Activated CD8-positive, alpha-beta memory T cell treated with anti-CD3 and anti-CD28 coated beads, Interleukin-2, amount 50 U/mL, for 1 hour (primary cell): ENCODE measurements around the gene KYAT1.
"Not testable (repeated sequence)": the region's sequence is repeated elsewhere in the genome, so short reads cannot be mapped to it uniquely, and the experiment has no call there.

Experiments used
- DNase-seq: peaks from one replicate; pipeline ENCODE4 v3.0.0-alpha.2; 2020; ENCODE audit errors: extremely low read depth

KYAT1 gene

DNA sequence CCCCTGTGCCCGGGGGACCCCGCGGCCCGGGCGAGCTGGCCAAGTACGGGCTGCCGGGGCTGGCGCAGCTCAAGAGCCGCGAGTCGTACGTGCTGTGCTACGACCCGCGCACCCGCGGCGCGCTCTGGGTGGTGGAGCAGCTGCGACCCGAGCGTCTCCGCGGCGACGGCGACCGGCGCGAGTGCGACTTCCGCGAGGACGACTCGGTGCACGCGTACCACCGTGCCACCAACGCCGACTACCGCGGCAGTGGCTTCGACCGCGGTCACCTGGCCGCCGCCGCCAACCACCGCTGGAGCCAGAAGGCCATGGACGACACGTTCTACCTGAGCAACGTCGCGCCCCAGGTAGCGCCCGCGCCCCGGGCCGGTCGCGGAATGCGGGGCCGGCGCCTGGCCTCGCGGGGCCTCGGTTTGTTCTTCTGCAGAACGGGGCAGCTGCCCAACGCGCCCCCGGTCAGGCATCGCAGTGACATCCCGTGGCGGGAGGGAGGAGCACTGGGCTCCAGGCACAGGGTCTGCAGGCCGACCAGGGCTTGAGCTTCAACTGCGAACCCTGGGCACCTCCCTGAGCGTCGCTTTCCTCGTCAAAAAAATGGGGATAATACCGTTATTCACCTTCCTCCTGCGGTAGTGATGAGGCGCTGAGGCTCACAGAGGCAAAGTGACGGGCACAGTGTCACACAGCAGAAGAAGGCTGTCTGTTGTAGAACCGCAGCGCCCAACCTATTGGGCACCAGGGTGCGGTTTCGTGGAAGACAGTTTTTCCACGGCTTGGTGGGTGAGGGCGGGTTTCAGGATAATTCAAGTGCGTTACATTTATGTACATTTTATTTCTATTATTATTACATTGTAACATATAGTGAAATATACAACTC lies 62.7 kb downstream of the KYAT1 start:
- DNase-seq = no peak

- peak; percentile 85 for DNase-seq
Measured at GRCh38 chr9:128818099-128818838, 63.5 kb downstream of the KYAT1 start, which contains the start of gene ENDOG. Gene ENDOG (plus strand): TSS chr9:128818500. CDS start chr9:128818685, 185 bp downstream.

GRCh38 chr9:128810873-128811272 lies 70.9 kb downstream of the KYAT1 start:
- DNase-seq = no peak

- no peak for DNase-seq
Measured at GRCh38 chr9:128809831-128810230, 71.9 kb downstream of the KYAT1 start.

DNA sequence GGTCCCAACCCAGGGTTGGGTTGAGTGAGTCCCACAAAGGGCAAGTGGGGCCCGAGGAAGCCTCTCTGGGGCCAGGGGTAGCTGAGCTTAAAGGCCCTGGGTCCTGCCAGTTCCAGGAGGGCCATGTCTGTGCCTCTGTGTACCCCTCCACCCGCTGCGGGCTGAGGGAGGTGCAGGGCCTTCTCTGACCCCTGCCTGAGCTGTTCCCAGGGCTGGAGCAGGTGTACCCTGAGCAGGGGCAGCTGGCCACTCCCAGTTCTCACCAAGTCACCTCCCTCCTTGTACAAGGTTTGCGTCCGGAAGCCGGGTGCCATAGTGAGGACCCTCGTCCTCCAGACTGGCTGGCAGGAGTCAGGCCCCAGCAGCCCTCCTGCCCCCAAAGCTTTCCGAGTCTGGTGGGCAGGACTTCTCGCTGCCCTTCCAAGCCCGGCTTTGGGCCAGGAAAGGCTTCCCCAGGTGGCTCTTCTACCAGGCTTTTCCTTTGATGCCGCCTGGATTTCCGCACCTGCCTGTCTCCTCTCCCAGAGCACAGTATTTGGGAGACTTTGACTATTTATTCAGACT lies 72.6 kb downstream of the KYAT1 start:
- no peak for DNase-seq

- no peak for DNase-seq
Measured at GRCh38 chr9:128808543-128808942, 73.2 kb downstream of the KYAT1 start.

- DNase-seq = no peak
Measured at GRCh38 chr9:128807827-128808226, 73.9 kb downstream of the KYAT1 start.

- DNase-seq = no peak
Measured at GRCh38 chr9:128805661-128806060, 76.1 kb downstream of the KYAT1 start.

- no peak for DNase-seq
Measured at GRCh38 chr9:128802482-128802881, 79.3 kb downstream of the KYAT1 start.

- DNase-seq = no peak
Measured at GRCh38 chr9:128800061-128800460, 81.7 kb downstream of the KYAT1 start.

DNA sequence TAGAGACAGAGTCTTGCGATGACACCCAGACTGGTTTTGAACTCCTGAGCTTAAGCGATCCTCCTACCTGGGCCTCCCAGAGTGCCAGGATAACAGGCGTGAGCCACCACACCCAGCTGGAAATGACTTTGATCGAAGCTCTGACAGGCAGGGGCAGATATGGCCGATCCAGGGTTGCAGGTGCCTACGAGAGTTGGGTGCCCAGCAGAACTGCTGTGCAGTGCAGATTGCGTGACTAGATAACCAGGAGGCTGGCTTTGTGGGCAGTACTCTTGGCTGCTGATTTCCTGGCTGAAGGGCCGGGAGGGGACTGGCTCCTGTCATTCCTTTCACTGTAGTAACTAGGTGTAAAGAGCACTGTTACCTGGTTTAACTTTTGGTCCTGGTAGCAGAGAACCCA lies 82.9 kb downstream of the KYAT1 start:
- DNase-seq = no peak

GRCh38 chr9:128794961-128795360 lies 86.8 kb downstream of the KYAT1 start:
- not testable (repeated sequence) for DNase-seq

DNA sequence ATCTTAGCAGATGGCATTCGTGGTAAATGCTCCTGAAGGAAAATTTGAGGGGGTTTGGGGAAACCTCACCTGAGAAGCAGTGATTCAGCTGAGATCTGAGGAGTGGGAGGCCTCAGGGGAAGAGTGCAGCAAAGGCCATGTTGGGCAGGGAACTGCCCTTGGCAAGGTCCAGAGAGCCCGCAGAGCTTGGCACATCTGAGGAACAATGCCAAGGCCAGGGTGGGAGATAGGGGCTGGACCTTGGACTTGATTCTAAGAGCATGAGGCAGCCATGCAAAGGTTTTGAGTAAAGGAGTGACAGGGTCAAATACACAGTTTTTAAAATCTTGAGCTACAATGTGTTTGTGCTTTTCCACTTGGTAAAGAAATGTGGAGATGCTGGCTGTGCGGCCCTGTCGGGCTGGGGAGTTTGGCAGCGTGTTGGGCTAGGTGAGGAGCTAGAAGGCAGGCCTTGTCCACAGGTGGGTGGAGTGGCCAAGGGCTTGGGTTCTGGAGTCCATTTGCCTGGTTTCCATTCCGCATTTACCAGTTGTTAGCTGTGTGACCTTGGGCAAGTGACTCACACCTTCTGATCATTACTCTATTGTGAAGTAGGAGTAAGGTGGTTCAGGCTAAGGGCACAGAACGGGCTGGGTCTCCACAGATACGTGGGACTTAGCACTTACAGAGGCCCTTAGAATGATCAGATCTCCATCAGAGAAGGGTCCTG lies 88.6 kb downstream of the KYAT1 start:
- no peak for DNase-seq

DNA sequence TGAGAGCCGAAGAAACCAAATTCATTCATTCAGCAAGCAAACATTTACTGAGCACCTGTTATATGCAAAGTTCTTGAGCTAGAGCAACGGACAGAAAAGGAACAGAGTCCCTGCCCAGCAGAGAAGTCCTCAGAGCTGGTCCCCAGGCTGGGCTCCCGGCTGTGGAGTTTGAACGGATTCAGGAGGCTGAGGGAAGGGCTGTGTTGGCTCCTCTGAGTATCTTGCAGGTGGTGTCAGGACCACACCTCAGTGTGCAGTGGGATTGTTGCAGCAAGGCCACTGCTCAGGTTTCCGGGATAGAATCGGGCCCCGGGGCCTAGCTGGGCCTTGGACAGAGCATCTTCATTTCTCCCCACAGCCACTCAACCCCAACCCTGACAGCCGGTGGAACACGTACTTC lies 89.6 kb downstream of the KYAT1 start:
- DNase-seq = no peak

DNA sequence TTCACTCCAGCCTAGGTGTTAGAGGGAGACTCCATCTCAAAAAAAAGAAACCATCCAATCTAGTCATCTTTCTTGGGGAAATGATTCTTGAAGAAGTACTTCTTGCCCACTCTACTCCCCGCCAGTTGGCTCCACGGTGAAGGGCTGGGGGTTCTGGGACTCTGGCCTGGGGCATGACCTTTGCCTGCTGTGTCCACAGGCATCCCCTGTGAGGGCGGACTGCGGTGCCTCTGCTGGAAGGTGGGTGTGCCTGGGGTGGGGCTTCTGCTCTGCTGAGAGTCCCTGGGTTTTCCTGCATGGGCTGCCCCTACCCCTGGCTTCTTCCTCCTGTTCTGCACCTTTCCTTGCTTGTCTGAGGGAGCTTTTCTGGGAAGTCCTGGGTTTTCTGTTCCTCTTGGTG lies 91.2 kb downstream of the KYAT1 start:
- DNase-seq = no peak

- DNase-seq = no peak
Measured at GRCh38 chr9:128788445-128788844, 93.3 kb downstream of the KYAT1 start.

- DNase-seq = no peak
Measured at GRCh38 chr9:128787659-128788058, 94.1 kb downstream of the KYAT1 start.

DNA sequence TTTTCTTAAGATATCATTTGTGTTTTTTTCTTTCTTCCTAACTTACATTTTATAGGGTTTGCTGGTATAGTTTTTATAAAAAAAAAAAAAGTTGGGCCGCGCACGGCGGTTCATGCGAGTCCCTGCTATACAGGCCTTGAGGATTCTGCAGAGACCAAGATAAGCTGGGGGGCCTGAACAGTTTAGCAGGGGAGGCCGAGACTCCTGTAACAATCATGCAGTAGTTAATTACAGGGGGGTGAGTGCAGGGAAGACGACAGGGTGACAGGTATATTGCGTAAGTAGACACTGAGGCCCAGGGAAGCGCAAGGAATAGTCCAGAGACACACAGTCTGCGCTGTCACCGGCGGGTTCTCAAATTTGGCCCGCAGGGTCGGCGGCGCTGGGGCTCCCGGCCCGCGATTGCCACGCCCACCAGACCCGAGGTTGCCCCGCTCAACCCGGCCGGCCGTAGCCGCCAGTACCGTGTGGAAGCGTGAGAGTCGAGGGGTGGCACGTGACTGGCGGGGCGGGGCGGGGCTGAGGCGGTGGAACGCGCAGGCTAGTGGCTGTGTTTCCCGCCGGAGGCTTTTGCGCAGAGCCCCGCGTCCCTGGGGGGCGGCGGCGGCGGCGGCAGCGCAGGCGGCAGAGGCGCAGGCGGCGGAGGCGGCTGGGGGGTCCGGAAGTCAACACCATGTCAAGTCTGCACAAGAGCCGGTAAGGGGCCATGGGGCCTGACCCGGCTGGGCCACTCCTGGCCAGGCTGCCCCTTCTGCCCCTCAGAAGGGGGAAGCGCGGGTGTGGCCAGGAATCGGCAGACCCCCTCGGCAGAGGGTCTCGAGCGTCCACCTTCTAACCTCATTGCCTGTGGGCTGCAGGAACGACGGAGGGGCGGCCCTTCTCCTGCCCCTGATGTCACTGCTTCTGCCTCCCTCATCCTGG lies 94.8 kb downstream of the KYAT1 start, which contains the start of gene TBC1D13:
TBC1D13 (plus strand) TSS at position 573 of the 921 bp plus-strand sequence; CDS start at position 674, 101 bp downstream.
- peak; percentile 76 for DNase-seq

GRCh38 chr9:128785427-128785826 lies 96.3 kb downstream of the KYAT1 start:
- DNase-seq = no peak
